Tibial nerve (tissue), 3 donors: ENCODE results near the gene CD82.

Experiments used
- CTCF ChIP-seq, 5 experiments: fragments of 200-600 bp in 3 of 5; fragments of 450-650 bp in 2 of 5; sonication (generic) in 3 of 5; IDR thresholded peaks; one replicate each; pipeline ENCODE4 v1.5.1; 2016 to 2019; ENCODE audit warnings: antibody characterized with exemption in 5 of 5, mild to moderate bottlenecking in 3 of 5, moderate library complexity in 2 of 5
- POLR2A ChIP-seq, 2 donors: fragments of 450-650 bp; IDR thresholded peaks; one replicate each; pipeline ENCODE4 v1.6.1; 2017; ENCODE audit warnings: antibody characterized with exemption in 2 of 2, mild to moderate bottlenecking in 2 of 2, moderate library complexity in 2 of 2

- TF ChIP-seq CTCF (IDR thresholded peaks at IDR 0.05) (no peak), POLR2A (IDR thresholded peaks at IDR 0.05) (no peak)
Observed at GRCh38 chr11:44658506-44658850, 93.0 kb downstream of the CD82 start.
